ENCODE measurements around the gene SPATA46. TPM values are rescaled to one million over a fixed set of nuclear protein-coding genes. Genes with fewer than 3 reads are reported as not detected.

The SPATA46 gene
- total RNA-seq, 1 experiment from 2014 or later, result not detected

GRCh38 chr1:162400790-162401355 lies 24.2 kb upstream of the SPATA46 start:
- Histone ChIP-seq H3K27me3 (ENCODE audit: control insufficient read depth, insufficient read depth, low read length) (no peaks in the 10 kb centered on the region), H3K36me3 (replicated peaks; ENCODE audit: control insufficient read depth, insufficient read depth, low read length) (no peaks in the 10 kb centered on the region), H3K4me3 (ENCODE audit: insufficient read depth, low read depth, low read length) (no peak overlapping the region)
- no peak for DNase-seq

- Histone ChIP-seq H3K27me3 (ENCODE audit: control insufficient read depth, insufficient read depth, low read length) (no peaks in the 10 kb centered on the region), H3K4me3 (ENCODE audit: insufficient read depth, low read depth, low read length) (no peak overlapping the region), H3K36me3 (replicated peaks; ENCODE audit: control insufficient read depth, insufficient read depth, low read length) (no peaks in the 10 kb centered on the region)
- DNase-seq, result no peak
Measured at GRCh38 chr1:162398999-162399580, 22.4 kb upstream of the SPATA46 start.

GRCh38 chr1:162397943-162398560 lies 21.4 kb upstream of the SPATA46 start:
- no peaks in the 10 kb centered on the region for H3K36me3 ChIP-seq (replicated peaks; ENCODE audit: control insufficient read depth, insufficient read depth, low read length)
- H3K4me3 ChIP-seq (ENCODE audit: insufficient read depth, low read depth, low read length), result no peak overlapping the region
- H3K27me3 ChIP-seq (ENCODE audit: control insufficient read depth, insufficient read depth, low read length), result no peaks in the 10 kb centered on the region
- no peak for DNase-seq

DNA sequence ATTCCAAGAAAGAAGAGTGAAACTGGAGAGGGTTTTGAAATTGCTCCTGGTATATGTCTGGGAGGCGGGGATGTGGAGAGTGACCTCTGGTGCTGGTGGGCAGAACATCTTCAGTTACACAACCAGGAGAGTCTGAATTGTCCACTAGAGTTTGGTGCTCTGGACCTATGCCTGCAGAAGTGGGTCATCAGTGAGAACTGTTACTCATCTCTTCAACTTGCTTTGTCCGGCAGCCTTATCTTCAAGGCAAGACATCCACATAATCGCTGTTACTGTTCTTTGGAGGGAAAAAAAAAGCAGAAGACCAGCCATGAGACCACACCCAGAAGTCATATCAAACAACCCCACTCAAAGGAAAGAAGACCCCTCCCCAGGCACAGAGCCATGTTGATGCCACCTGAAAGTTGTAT lies 20.4 kb upstream of the SPATA46 start:
- Histone ChIP-seq H3K4me3 (ENCODE audit: insufficient read depth, low read depth, low read length) (no peak overlapping the region), H3K27me3 (ENCODE audit: control insufficient read depth, insufficient read depth, low read length) (no peaks in the 10 kb centered on the region), H3K36me3 (replicated peaks; ENCODE audit: control insufficient read depth, insufficient read depth, low read length) (no peaks in the 10 kb centered on the region)
- DNase-seq, result no peak

- H3K27me3 ChIP-seq (ENCODE audit: control insufficient read depth, insufficient read depth, low read length), result no peaks in the 10 kb centered on the region
- DNase-seq, result no peak
- no peaks in the 10 kb centered on the region for H3K36me3 ChIP-seq (replicated peaks; ENCODE audit: control insufficient read depth, insufficient read depth, low read length)
- H3K4me3 ChIP-seq (ENCODE audit: insufficient read depth, low read depth, low read length), result no peak overlapping the region
Measured at GRCh38 chr1:162396201-162396906, 19.7 kb upstream of the SPATA46 start.

DNA sequence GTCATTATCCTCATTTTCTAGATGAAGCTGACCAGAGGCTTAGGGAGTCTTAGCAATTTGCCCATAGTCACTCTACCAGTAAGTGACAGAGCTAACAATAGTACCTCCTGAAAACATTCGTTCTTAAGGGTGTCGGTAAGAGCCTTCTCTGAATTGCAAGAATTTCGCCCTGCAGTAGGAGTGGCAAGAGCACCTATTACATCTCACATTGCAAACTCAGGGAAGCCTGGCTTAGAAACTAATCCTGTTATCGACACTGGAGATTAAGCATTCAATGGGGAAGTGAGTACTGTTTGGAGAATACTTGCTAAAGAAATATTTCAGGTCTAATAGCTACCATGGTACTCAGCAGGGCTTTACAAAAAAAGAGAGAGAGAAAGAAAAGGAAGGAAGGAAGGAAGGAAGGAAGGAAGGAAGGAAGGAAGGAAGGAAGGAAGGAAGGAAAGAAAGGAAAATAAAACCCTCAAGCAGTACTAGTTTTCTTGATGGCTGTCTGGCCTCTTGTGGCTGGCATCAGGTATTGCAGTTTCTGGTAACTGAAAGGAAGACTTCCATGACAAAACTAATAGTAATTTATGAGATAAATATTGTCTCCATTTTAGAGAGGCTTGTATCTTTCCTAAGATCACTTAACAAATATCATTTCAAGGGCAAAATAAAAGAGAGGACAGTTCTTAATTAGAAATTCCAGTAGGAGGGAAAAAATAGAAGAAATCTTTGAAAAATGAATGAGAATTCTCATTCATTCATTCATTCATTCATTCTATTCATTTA lies 15.3 kb upstream of the SPATA46 start:
- peak; percentile 60 for DNase-seq
- H3K4me3 ChIP-seq (ENCODE audit: insufficient read depth, low read depth, low read length), result no peak overlapping the region

DNA sequence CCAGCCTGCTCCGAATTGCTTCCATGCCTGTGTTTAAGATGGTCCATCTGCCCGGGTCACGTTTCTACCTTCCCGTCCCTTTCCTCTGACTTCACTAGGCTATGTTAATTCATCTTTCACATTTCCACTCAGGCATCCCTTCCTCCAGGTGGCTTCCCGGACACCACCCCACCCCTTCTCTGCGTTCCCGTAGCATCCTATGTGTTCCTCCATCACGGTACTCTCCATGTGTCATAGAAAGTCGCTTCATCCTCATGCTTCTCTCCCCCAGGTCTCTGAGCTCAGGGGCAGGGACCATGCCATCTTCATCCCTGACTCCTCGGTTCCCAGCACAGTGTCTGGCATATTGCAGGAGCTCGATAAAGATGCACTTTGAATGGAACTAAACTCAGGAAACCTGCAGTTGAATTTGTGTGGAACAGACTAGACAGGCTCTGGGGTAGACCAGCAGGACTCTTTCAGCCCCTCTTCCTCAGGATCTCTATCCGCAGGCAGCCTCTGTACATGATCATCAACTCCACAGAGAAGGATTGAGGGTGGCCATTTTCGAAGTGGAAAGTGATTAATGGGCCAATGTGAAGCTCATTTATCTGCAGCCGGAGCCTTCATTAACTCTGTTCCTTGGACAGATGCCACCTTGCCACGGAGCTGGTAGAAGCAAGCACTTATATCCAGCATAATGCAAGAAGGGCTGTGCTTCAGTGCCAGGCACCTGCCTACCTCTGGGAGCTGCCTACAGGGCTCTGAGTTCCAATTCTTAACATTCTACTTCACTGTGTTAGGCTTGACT lies 13.9 kb upstream of the SPATA46 start:
- Histone ChIP-seq H3K4me3 (ENCODE audit: insufficient read depth, low read depth, low read length) (no peak overlapping the region), H3K27me3 (ENCODE audit: control insufficient read depth, insufficient read depth, low read length) (no peaks in the 10 kb centered on the region), H3K36me3 (replicated peaks; ENCODE audit: control insufficient read depth, insufficient read depth, low read length) (no peaks in the 10 kb centered on the region)
- peak; percentile 13 for DNase-seq

More for the DNA sequence above, 15.3 kb upstream of the SPATA46 start:
- Histone ChIP-seq H3K36me3 (replicated peaks; ENCODE audit: control insufficient read depth, insufficient read depth, low read length) (no peaks in the 10 kb centered on the region), H3K27me3 (ENCODE audit: control insufficient read depth, insufficient read depth, low read length) (no peaks in the 10 kb centered on the region)

- H3K36me3 ChIP-seq (replicated peaks; ENCODE audit: control insufficient read depth, insufficient read depth, low read length), result no peaks in the 10 kb centered on the region
- DNase-seq, result peak; percentile 8
- no peak overlapping the region for H3K4me3 ChIP-seq (ENCODE audit: insufficient read depth, low read depth, low read length)
- no peaks in the 10 kb centered on the region for H3K27me3 ChIP-seq (ENCODE audit: control insufficient read depth, insufficient read depth, low read length)
Measured at GRCh38 chr1:162389971-162390370, 13.3 kb upstream of the SPATA46 start.

DNA sequence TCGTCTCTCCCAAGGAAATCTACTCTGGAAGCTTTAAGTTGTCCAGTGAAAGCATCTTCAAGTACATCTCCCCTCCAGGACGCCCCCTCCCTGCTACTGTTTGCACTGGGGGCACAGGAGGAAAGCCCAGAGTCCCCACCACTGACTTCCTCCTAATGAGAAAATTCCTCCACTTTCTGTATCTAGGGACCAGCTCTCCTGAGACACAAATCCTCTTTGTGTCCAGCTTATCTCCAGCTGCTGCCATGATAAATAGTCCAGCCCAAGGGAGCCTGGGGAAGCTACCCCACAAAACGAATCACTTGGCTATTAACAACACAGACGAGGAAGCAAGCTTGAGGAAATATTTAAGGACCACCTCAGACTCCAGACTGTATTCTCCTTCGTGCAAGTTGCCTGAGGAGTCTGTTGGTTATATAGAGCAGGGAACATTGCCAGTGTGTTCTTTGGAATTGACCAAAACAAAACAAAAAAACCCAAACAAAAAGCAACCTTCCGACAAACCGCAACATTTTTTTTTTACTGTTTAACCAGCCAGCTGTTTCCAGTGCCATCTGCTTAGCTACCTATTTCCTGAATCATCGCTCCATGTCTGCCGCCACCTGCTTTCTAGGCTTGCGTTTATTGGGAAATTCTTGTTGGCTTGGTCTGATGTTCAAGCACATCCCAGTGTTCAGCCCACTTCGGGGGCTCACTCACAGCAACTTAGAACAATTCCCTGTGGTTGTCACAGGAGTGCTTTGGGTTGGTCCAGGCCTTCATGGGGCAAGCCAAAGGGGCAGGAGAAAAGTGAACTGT lies 12.6 kb upstream of the SPATA46 start:
- Histone ChIP-seq H3K4me3 (ENCODE audit: insufficient read depth, low read depth, low read length) (no peak overlapping the region), H3K27me3 (ENCODE audit: control insufficient read depth, insufficient read depth, low read length) (no peaks in the 10 kb centered on the region), H3K36me3 (replicated peaks; ENCODE audit: control insufficient read depth, insufficient read depth, low read length) (no peaks in the 10 kb centered on the region)
- DNase-seq, result peak; percentile 30

GRCh38 chr1:162388615-162389014 lies 12.0 kb upstream of the SPATA46 start:
- H3K36me3 ChIP-seq (replicated peaks; ENCODE audit: control insufficient read depth, insufficient read depth, low read length), result no peaks in the 10 kb centered on the region; the same call in 1 of the 2 replicates
- no peaks in the 10 kb centered on the region for H3K27me3 ChIP-seq (ENCODE audit: control insufficient read depth, insufficient read depth, low read length)
- H3K4me3 ChIP-seq (ENCODE audit: insufficient read depth, low read depth, low read length), result no peak overlapping the region
- peak; percentile 13 for DNase-seq

GRCh38 chr1:162388083-162388594 lies 11.5 kb upstream of the SPATA46 start:
- DNase-seq, result peak; percentile 28
- peaks cover 2% of the 10 kb centered on the region for H3K36me3 ChIP-seq (replicated peaks; ENCODE audit: control insufficient read depth, insufficient read depth, low read length)
- no peaks in the 10 kb centered on the region for H3K27me3 ChIP-seq (ENCODE audit: control insufficient read depth, insufficient read depth, low read length)
- H3K4me3 ChIP-seq (ENCODE audit: insufficient read depth, low read depth, low read length), result no peak overlapping the region

DNA sequence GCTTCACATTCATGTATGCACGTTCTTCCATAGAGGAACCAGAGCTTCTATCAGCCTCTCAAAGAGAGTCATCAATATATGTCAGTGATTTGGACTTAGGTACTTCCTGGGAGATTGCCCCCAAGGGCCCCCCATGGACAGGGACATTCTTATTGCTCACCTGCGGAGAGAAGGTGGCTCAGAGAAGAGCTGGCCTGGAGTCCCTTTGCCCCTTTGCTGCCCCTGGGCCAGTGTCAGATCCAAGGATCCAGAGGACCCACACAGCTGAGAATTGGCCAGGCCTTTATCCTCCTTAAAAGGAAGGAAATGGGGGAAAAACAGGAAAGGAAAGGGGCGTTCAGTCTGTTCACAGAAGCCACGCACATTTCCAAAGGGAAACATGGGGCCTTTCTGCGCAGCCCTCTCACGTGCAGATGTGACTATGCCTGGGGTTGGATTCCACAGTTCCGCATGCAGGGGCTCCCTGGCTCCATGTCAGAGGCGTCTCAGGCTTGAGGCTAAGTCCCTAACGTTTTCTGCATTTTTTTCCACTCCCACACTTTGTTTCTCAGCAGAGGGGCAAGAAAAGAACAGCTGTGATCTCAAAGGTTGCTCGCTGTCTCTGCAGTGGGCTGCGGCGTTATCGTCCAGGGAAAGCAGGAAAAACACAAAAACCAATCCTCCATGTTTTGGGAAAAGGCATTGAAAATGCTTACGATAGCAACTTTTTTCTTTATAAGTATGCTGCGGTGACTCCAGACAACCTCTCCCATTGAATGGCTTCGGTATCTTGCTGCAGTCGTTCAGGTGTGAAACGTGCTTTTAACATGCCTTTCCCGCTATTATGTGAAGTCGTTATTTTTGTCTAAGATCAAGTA lies 10.8 kb upstream of the SPATA46 start:
- peaks cover 2% of the 10 kb centered on the region for H3K36me3 ChIP-seq (replicated peaks; ENCODE audit: control insufficient read depth, insufficient read depth, low read length)
- no peaks in the 10 kb centered on the region for H3K27me3 ChIP-seq (ENCODE audit: control insufficient read depth, insufficient read depth, low read length)
- no peak overlapping the region for H3K4me3 ChIP-seq (ENCODE audit: insufficient read depth, low read depth, low read length)
- peak; percentile 16 for DNase-seq
